Retinal pigment epithelial cell (primary cell): ENCODE measurements around the gene OCEL1.

Experiments
- DNase-seq: peaks from one replicate; pipeline ENCODE4 v3.0.0-alpha.2; 2010; ENCODE audit warnings: low read depth
- H3K4me3 ChIP-seq: 2 replicates; pipeline ENCODE4 v1.5.1; 2011; ENCODE audit warnings: mild to moderate bottlenecking, low read length, control low read depth, moderate library complexity
- TF ChIP-seq, protein P1 (sequence below): conservative IDR thresholded peaks from 2 replicates; pipeline ENCODE4 v1.5.1; 2011; ENCODE audit warnings: low read depth, low read length, control low read depth, inconsistent platforms

The OCEL1 gene

DNA sequence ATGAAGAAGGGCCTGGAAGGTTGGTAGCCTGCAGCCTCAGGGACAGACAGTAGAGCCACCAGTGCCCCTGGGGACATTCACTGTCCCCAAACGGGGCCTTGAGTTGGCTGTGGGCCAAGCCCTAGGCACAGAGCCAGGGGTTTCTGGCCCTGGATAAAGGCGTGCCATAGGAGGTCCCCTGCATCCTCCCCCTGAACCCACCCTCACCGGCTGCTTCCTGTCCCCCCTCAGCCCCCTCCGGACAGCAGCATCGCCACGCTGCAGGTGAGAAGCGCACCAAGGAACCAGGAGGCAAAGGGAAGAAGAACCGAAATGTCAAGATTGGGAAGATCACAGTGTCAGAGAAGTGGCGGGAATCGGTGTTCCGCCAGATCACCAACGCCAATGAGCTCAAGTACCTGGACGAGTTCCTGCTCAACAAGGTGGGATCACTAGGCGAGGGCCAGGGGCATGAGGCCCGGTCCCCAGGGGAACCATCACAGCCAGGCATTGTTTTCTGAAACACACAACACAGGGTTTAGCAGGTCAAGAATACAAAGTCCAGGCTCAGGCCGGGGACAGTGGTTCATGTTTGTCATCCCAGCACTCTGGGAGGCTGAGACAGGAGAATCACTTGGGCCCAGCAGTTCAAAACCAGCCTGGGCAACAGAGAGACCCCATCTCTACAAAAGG is 25.5 kb upstream of the OCEL1 start:
- no peak overlapping the region for H3K4me3 ChIP-seq
- TF ChIP-seq, protein P1, sequence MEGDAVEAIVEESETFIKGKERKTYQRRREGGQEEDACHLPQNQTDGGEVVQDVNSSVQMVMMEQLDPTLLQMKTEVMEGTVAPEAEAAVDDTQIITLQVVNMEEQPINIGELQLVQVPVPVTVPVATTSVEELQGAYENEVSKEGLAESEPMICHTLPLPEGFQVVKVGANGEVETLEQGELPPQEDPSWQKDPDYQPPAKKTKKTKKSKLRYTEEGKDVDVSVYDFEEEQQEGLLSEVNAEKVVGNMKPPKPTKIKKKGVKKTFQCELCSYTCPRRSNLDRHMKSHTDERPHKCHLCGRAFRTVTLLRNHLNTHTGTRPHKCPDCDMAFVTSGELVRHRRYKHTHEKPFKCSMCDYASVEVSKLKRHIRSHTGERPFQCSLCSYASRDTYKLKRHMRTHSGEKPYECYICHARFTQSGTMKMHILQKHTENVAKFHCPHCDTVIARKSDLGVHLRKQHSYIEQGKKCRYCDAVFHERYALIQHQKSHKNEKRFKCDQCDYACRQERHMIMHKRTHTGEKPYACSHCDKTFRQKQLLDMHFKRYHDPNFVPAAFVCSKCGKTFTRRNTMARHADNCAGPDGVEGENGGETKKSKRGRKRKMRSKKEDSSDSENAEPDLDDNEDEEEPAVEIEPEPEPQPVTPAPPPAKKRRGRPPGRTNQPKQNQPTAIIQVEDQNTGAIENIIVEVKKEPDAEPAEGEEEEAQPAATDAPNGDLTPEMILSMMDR = no peak
- no peak for DNase-seq

DNA sequence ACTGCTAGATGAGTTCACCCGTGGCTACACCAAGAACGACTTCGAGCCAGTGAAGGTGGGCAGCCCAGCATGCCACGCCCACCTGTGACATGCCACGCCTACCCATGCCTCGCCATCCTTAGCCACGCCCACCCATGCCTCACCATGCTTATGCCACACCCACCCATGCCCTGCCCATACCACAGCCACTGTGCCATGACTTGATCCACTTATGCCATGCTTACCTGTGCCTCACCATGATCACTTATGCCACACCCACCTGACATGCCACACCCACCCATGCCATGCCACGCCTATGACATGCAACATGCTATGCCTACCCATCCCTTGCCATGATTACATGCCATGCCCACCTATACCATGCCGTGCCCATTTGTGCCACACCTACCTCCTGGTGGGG is 23.8 kb upstream of the OCEL1 start:
- H3K4me3 ChIP-seq = no peak overlapping the region
- no peak for DNase-seq

DNA sequence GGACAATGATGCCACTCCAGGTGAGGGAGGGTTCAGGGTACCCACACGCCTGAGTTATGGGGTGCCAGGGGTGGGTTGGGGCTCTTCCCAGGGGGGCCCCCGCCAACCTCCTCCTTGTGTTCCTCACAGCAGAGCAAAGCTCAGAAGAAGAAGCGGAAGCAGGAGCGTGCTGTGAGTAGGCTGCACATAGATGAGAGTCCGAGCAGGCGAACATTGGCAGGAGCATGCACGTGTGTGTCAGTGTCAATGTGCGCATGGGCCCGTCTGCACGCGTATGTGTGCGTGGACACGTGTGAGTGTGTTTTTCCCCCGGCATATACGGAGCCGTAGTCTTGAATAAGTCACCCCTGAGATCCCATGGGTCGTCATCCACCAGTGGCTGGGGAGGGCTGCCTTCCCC is 23.3 kb upstream of the OCEL1 start:
- TF ChIP-seq, protein P1 = no peak
- no peak overlapping the region for H3K4me3 ChIP-seq
- DNase-seq = no peak

More for the DNA sequence above, 23.8 kb upstream of the OCEL1 start:
- TF ChIP-seq, protein P1 = no peak

DNA sequence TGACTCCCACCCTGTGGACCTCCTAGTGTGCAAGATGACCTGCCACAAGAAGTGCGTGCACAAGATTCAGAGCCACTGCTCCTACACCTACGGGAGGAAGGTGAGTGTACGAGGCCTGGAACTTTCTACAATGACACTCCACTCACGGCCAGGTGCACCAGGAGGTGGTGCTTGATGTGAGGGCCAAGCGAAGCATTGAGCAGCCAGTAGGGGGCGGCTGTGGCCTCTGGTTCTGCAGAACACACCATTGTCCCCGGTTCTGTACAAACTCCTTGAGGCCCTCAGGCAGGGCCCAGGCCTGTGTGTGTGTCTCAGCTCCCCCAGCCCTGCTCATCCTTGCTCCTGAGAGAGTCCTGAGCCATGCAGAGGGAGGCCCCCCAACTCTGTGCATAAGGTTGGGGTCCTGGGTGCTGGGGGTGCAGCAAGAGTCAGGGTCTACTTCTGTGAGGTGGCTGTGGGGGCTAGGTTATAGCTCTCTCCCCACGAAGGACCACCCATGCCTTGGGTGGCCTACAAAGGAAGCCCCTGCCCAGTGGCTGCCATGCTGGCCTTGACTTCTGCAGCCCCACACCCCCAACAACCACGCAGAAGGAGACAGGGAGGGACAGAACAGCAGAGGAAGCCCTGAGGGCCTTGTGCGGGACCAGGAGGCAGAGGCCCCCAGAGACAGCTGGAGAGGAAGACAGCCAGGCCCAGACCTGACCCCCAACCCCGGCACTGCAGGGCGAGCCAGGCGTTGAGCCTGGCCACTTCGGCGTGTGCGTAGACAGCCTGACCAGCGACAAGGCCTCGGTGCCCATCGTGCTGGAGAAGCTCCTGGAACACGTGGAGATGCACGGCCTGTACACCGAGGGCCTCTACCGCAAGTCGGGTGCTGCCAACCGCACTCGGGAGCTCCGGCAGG is 20.5 kb upstream of the OCEL1 start:
- H3K4me3 ChIP-seq = no peak overlapping the region
- TF ChIP-seq, protein P1 = peak; percentile 78
- DNase-seq = no peak

DNA sequence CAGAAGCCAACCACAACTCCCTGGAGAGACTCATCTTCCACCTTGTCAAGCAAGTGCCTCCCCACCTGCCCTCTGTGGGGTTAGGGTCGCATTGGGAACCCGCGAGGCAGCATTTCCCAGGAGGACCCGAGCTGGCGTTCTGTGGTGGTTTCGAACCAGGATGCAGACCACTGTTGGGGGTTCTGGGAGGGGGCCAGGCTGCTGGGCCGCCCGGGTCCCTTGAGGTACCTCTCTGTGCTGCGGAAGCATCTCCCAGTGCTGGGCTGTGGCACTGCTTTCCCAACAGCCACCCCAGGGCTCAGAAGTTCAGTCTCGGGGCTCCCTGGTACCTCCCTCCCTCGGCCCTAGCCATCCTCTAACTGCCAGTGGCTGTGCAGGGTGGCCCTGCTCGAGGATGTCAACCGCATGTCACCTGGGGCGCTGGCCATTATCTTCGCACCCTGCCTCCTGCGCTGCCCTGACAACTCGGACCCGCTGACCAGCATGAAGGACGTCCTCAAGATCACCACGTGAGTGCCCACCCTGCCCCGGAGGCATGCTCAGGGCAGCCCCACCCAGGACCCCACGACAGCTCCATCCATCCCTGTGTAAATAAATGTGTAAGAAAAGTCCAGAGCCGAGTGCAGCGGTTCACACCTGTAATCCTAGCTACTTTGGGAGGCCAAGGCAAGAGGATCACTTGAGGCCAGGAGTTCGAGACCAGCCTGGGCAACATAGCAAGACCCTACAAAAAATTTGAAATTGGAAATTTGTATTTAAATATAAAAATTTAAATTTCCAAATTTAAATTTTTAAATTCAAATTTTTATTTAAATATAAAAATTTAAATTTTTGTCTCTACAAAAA is 19.1 kb upstream of the OCEL1 start:
- H3K4me3 ChIP-seq = no peak overlapping the region
- DNase-seq = no peak
- TF ChIP-seq, protein P1 = no peak

DNA sequence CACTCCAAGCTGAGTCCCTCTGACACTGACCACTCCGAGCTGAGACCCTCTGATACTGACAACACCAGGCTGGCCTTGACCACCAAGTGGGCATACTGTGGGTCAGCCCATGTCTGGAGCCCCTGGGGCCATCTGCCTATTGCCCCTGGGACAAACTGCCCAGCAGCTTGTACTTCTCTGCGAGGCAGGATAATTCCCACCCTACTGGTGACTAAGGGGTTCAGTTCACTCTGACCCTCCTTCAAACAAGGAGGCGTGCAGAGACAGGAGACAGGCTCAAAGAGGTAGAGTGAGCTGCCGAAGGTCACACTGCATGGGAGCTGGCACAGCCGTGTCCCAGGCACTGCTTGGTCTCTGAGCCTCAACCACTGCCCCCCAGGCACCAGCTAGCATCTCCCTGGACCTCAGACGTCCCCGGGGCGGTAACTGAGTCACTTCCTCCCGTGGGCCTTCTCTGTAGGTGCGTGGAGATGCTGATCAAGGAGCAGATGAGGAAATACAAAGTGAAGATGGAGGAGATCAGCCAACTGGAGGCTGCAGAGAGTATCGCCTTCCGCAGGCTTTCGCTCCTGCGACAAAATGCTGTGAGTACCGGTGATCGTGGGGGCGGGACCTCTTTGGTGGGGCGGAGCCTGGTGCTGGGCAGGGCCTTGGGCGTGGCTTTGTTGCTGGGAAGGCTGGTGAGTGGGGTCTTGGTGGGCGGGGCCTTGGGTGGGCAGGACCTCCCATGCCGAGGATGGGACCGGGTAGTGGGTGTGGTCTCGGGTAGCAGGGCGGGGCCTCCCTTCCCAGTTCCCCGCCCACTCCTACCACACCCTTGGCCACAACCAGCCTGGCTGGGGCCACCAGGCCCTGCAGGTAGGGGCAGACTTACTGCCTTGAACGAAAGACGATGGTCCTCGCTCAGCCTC is 16.6 kb upstream of the OCEL1 start:
- TF ChIP-seq, protein P1 = no peak
- DNase-seq = no peak
- H3K4me3 ChIP-seq = no peak overlapping the region
